Measurements from ENCODE around the gene LONRF3.
"Not testable (repeated sequence)": the region's sequence is repeated elsewhere in the genome, so short reads cannot be mapped to it uniquely, and the experiment has no call there.

- TF ChIP-seq CTCF (IDR thresholded peaks at IDR 0.05); POLR2A (IDR thresholded peaks at IDR 0.05; ENCODE audit: low read depth); EP300 (IDR thresholded peaks at IDR 0.05): not testable (repeated sequence)
Measured at GRCh38 chrX:119029656-119030055, 55.2 kb downstream of the LONRF3 start.
